ENCODE data around the gene TRIM45.
"Not testable (repeated sequence)": the region's sequence is repeated elsewhere in the genome, so short reads cannot be mapped to it uniquely, and the experiment has no call there.

GRCh38 chr1:117151305-117151704 is 29.8 kb upstream of the TRIM45 start:
- TF ChIP-seq CTCF (conservative IDR thresholded peaks at IDR 0.05); ZFX (IDR thresholded peaks at IDR 0.05): not testable (repeated sequence)

Data from C4-2B (cell line).